Nephron (organoid): ENCODE measurements around the gene ARL17B.
"Not testable (repeated sequence)": the region's sequence is repeated elsewhere in the genome, so short reads cannot be mapped to it uniquely, and the experiment has no call there.

Experiments used
- H3K27ac Mint-ChIP-seq, 3 experiments: 2 replicates each; pipeline ENCODE4 v1.8.0; 2020; ENCODE audit warnings: mixed read lengths in 3 of 3, mild to moderate bottlenecking in 2 of 3, moderate library complexity in 1 of 3
- H3K27me3 Mint-ChIP-seq: 2 replicates; pipeline ENCODE4 v1.8.0; 2021; ENCODE audit warnings: low read depth, mild to moderate bottlenecking, moderate library complexity, mixed read lengths
- H3K36me3 Mint-ChIP-seq: 2 replicates; pipeline ENCODE4 v1.8.0; 2020; ENCODE audit warnings: low read depth, mixed read lengths
- H3K4me1 Mint-ChIP-seq: 2 replicates; pipeline ENCODE4 v1.8.0; 2020; ENCODE audit warnings: mixed read lengths
- H3K4me3 Mint-ChIP-seq, 3 experiments: 2 replicates each; pipeline ENCODE4 v1.8.0; 2020; ENCODE audit warnings: mild to moderate bottlenecking in 3 of 3, mixed read lengths in 3 of 3, moderate library complexity in 2 of 3
- H3K9me3 Mint-ChIP-seq: 2 replicates; pipeline ENCODE4 v1.8.0; 2020; ENCODE audit warnings: mixed read lengths
- TF ChIP-seq, protein P1 (sequence below), 3 experiments: fragments of 200-600 bp; sonication (generic); IDR thresholded peaks; one replicate each; pipeline ENCODE4 v1.5.0; 2021; ENCODE audit warnings: antibody characterized with exemption in 3 of 3; ENCODE audit not compliant: unreplicated experiment in 3 of 3

Gene ARL17B

DNA sequence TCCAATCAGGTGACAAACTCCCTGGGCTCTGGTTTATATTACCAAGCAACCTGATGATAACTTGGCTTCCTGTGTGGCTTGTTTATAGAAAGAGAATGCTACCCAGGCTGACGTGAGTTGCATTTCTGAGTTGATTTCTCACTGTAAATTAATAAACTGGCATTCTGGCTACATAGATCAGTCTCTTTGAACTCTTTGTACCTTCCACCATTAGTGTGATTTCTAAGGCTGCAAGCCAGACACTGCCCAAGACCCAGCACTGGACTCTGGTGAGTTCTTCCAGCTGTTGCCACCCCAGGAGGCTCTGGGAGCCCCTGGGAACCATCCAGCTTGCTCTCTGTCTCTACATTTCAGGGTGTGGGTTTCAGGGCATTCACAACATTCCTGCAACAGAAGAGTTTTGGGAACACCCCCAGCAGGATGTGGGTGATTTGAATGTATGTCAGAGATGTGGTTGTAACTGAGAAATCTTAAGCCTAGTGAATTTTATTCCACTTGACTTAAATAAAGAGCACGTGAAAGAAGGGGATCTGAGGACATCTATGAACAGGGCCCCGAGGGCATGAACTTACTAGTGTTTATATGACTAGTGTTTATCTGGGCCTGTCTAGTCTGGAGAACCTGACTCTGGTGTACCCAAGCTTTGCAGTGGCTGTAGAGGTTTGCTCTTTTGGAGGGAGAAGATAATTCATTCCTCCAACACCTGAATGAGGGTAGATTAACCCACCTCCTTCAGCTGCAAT lies 96.9 kb downstream of the ARL17B start:
- Mint-ChIP-seq H3K36me3 (peaks cover 6% of the 10 kb centered on the region), H3K4me1 (peaks cover 13% of the 10 kb centered on the region), H3K9me3 (no peaks in the 10 kb centered on the region), H3K4me3 (peak overlapping the region; percentile 42 to 67 (median 49)), H3K27me3 (peaks cover 68% of the 10 kb centered on the region), H3K27ac (peak overlapping the region in 1 of 3 experiments; percentile 10)
- TF ChIP-seq, protein P1, sequence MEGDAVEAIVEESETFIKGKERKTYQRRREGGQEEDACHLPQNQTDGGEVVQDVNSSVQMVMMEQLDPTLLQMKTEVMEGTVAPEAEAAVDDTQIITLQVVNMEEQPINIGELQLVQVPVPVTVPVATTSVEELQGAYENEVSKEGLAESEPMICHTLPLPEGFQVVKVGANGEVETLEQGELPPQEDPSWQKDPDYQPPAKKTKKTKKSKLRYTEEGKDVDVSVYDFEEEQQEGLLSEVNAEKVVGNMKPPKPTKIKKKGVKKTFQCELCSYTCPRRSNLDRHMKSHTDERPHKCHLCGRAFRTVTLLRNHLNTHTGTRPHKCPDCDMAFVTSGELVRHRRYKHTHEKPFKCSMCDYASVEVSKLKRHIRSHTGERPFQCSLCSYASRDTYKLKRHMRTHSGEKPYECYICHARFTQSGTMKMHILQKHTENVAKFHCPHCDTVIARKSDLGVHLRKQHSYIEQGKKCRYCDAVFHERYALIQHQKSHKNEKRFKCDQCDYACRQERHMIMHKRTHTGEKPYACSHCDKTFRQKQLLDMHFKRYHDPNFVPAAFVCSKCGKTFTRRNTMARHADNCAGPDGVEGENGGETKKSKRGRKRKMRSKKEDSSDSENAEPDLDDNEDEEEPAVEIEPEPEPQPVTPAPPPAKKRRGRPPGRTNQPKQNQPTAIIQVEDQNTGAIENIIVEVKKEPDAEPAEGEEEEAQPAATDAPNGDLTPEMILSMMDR (IDR thresholded peaks at IDR 0.05; ENCODE audit: unreplicated experiment in 3 of 3), result no peak

- Mint-ChIP-seq H3K36me3 (peaks cover 6% of the 10 kb centered on the region), H3K27ac (no peak overlapping the region), H3K9me3 (no peaks in the 10 kb centered on the region), H3K4me1 (peaks cover 8% of the 10 kb centered on the region), H3K27me3 (peaks cover 59% of the 10 kb centered on the region), H3K4me3 (peak overlapping the region in 2 of 3 experiments; percentile 18 to 28)
- TF ChIP-seq, protein P1 (IDR thresholded peaks at IDR 0.05; ENCODE audit: unreplicated experiment in 3 of 3), result no peak
Measured at GRCh38 chr17:46262271-46262670, 99.3 kb downstream of the ARL17B start.

GRCh38 chr17:46259845-46260661 lies 101.5 kb downstream of the ARL17B start:
- peaks cover 51% of the 10 kb centered on the region for H3K27me3 Mint-ChIP-seq
- H3K36me3 Mint-ChIP-seq, H3K4me1 Mint-ChIP-seq, H3K27ac Mint-ChIP-seq, H3K9me3 Mint-ChIP-seq: not testable (repeated sequence)
- peak overlapping the region; percentile 74 to 78 (median 78) for H3K4me3 Mint-ChIP-seq
- TF ChIP-seq, protein P1 (IDR thresholded peaks at IDR 0.05; ENCODE audit: unreplicated experiment in 3 of 3), result peak in 2 of 3 experiments; percentile 28 to 33

- not testable (repeated sequence) for H3K4me3 Mint-ChIP-seq, H3K36me3 Mint-ChIP-seq, H3K9me3 Mint-ChIP-seq, H3K4me1 Mint-ChIP-seq, H3K27ac Mint-ChIP-seq
- H3K27me3 Mint-ChIP-seq, result peaks cover 23% of the 10 kb centered on the region
Measured at GRCh38 chr17:46256369-46256768, 105.2 kb downstream of the ARL17B start.

DNA sequence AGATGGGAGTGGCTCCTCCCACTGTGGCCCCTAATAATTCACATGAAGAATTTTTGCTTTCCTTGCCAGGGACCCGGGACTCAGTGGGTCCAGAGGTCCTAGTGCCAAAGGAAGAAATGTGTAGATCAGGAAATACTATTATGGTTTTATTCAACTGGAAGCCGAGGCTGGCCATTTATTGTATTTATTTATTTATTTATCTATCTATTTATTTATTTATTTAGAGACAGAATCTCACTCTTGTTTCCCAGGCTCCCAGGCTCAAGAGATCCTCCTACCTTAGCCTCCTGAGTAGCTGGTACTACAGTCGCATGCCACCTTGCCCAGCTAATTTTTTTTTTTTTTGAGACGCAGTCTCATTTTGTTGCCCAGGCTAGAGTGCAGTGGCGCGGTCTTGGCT lies 107.4 kb downstream of the ARL17B start:
- H3K27ac Mint-ChIP-seq, H3K9me3 Mint-ChIP-seq, H3K4me3 Mint-ChIP-seq, H3K36me3 Mint-ChIP-seq, H3K4me1 Mint-ChIP-seq: not testable (repeated sequence)
- peaks cover 15% of the 10 kb centered on the region for H3K27me3 Mint-ChIP-seq

DNA sequence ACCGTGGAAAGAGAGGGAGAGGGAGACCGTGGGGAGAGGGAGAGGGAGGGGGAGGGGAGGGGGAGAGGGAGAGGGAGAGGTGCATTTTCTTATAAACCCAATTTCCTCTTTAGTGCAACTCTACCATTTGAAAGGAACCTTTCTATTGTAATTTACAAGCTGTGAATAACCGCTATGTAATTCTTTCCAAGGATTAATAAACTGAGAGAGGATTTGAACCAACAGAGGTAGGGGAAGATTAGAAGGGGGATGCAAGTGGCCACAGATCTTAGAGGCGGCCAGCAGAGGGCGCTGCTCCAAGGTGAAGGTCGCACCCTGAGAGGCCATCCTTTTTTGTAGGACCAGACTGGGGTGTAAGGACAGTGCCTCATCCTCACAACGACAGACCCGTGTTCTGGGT lies 107.8 kb downstream of the ARL17B start:
- TF ChIP-seq, protein P1 (IDR thresholded peaks at IDR 0.05; ENCODE audit: unreplicated experiment in 3 of 3), result peak; percentile 23 to 41 (median 33)
- H3K36me3 Mint-ChIP-seq, H3K9me3 Mint-ChIP-seq, H3K4me1 Mint-ChIP-seq, H3K27ac Mint-ChIP-seq, H3K4me3 Mint-ChIP-seq: not testable (repeated sequence)
- peaks cover 17% of the 10 kb centered on the region for H3K27me3 Mint-ChIP-seq

DNA sequence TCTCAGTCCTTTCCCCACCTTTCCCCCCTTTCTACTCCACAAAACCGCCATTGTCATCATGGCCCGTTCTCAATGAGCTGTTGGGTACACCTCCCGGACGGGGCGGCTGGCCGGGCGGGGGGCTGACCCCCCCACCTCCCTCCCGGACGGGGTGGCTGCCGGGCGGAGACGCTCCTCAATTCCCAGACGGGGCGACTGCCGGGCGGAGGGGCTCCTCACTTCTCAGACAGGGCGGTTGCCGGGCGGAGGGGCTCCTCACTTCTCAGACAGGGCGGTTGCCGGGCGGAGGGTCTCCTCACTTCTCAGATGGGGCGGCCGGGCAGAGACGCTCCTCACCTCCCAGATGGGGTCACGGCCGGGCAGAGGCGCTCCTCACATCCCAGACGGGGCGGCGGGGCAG lies 108.8 kb downstream of the ARL17B start:
- not testable (repeated sequence) for H3K27ac Mint-ChIP-seq, H3K36me3 Mint-ChIP-seq, H3K4me3 Mint-ChIP-seq, H3K4me1 Mint-ChIP-seq, H3K9me3 Mint-ChIP-seq
- H3K27me3 Mint-ChIP-seq, result peaks cover 14% of the 10 kb centered on the region

- H3K4me3 Mint-ChIP-seq, H3K36me3 Mint-ChIP-seq, H3K9me3 Mint-ChIP-seq, H3K4me1 Mint-ChIP-seq, H3K27ac Mint-ChIP-seq: not testable (repeated sequence)
- H3K27me3 Mint-ChIP-seq, result peaks cover 10% of the 10 kb centered on the region
Measured at GRCh38 chr17:46249153-46249552, 112.4 kb downstream of the ARL17B start.

- H3K27me3 Mint-ChIP-seq, result peaks cover 10% of the 10 kb centered on the region
- not testable (repeated sequence) for H3K4me1 Mint-ChIP-seq, H3K36me3 Mint-ChIP-seq, H3K27ac Mint-ChIP-seq, H3K4me3 Mint-ChIP-seq, H3K9me3 Mint-ChIP-seq
Measured at GRCh38 chr17:46244949-46245768, 116.4 kb downstream of the ARL17B start.

DNA sequence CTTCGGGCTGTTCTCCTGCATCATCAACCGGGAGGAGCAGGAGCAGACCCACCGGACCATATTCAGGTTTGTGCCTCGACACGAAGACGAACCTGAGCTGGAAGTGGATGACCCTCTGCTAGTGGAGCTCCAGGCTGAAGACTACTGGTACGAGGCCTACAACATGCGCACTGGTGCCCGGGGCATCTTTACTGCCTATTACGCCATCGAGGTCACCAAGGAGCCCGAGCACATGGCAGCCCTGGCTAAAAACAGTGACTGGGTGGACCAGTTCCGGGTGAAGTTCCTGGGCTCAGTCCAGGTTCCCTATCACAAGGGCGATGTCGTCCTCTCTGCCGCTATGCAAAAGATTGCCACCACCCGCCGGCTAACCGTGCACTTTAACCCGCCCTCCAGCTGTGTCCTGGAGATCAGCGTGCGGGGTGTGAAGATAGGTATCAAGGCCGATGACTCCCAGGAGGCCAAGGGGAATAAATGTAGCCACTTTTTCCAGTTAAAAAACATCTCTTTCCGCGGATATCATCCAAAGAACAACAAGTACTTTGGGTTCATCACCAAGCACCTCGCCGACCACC lies 117.1 kb downstream of the ARL17B start:
- H3K4me3 Mint-ChIP-seq, H3K27ac Mint-ChIP-seq, H3K27me3 Mint-ChIP-seq, H3K4me1 Mint-ChIP-seq, H3K9me3 Mint-ChIP-seq, H3K36me3 Mint-ChIP-seq: not testable (repeated sequence)
